ENCODE data around the gene TENM4. TPM values are rescaled to one million over a fixed set of nuclear protein-coding genes. Genes with fewer than 3 reads are reported as not detected.

The TENM4 gene
- total and polyA plus RNA-seq, 10 of the 15 experiments (the other 5 are each of a cell fraction or from before 2014, with no cell fraction given): 0.03 to 0.12 (median 0.06) TPM; not detected in 7

DNA sequence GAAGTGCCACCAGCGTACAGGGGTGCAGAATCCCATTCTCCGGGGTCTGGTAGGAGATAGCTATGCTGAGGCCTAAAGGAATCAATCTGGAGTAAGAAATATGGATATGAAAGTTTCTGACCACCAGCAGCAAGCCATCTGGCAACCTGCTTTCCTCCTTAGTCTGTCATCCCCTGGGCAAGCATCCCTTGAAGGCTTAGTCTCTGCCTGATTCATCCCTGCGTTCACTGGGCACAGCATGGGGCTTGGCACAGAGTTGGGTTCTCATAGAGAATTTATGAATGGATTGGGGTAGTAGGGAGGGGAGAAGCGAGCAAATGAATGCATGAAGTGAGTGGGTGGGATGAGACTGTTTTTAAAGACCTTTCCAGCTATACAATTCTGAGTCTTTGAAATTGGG lies 780.4 kb downstream of the TENM4 start:
- BruUV-seq (replicated peaks): no TSS peak
- 19% methylated on average over 4 of the region's 4 CpGs for WGBS (ENCODE audit: insufficient coverage, insufficient replicate concordance, low lambda C conversion rate, missing lambda C conversion rate)
- no peak for DNase-seq (ENCODE audit: low read depth, low spot score)
- ChIA-PET CTCF (interaction anchor here (1.7 kb wide), 1 partner anchor 13 kb away, joined by 4 read pairs; no protein-coding TSS in a partner anchor), SMC1A (ENCODE audit: uncharacterized antibody, unreplicated experiment) (no interaction called here), POLR2A (no interaction called here), RAD21 (ENCODE audit: unreplicated experiment) (no interaction called here)
- no peak overlapping the region for H3K4me2 ChIP-seq (ENCODE audit: control insufficient read depth, insufficient read depth)
- intact Hi-C loops (cut with micrococcal nuclease; ENCODE audit: unreplicated experiment): no loop called here
- H2AFZ ChIP-seq (ENCODE audit: control insufficient read depth, low read depth, low read length): no peak overlapping the region
- ATAC-seq: no peak
- no peak for FAIRE-seq
- in situ Hi-C loops (cut with MboI): no loop called here
- H3K27me3 ChIP-seq (replicated peaks in 1 of 2; ENCODE audit: control insufficient read depth in 2 of 2, insufficient read depth in 2 of 2, low read length in 1 of 2): peaks cover 0 to 6% of the 10 kb centered on the region in 2 experiments
- H4K20me1 ChIP-seq (ENCODE audit: control insufficient read depth, insufficient read depth): no peaks in the 10 kb centered on the region
- TF ChIP-seq, protein P1, sequence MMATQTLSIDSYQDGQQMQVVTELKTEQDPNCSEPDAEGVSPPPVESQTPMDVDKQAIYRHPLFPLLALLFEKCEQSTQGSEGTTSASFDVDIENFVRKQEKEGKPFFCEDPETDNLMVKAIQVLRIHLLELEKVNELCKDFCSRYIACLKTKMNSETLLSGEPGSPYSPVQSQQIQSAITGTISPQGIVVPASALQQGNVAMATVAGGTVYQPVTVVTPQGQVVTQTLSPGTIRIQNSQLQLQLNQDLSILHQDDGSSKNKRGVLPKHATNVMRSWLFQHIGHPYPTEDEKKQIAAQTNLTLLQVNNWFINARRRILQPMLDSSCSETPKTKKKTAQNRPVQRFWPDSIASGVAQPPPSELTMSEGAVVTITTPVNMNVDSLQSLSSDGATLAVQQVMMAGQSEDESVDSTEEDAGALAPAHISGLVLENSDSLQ (IDR thresholded peaks at IDR 0.05): no peak
- TF ChIP-seq WRNIP1 (IDR thresholded peaks at IDR 0.05; ENCODE audit: borderline replicate concordance, low read depth, low read length) (no peak), NR2C2 (IDR thresholded peaks at IDR 0.05; ENCODE audit: borderline replicate concordance, control insufficient read depth, insufficient read length, low read depth) (no peak), POU2F2 (IDR thresholded peaks at IDR 0.05; ENCODE audit: borderline replicate concordance, low read depth, low read length) (no peak), TCF12 (IDR thresholded peaks at IDR 0.05; ENCODE audit: low read depth, low read length) (no peak), ESRRA (IDR thresholded peaks at IDR 0.05; ENCODE audit: low read length) (no peak), NR2C1 (IDR thresholded peaks at IDR 0.05) (no peak), SREBF2 (IDR thresholded peaks at IDR 0.05; ENCODE audit: low read length) (no peak), PAX8 (IDR thresholded peaks at IDR 0.05) (no peak), SMAD1 (IDR thresholded peaks at IDR 0.05; ENCODE audit: low read depth, partially characterized antibody) (no peak), PRDM15 (CRISPR knock-in tag; IDR thresholded peaks at IDR 0.05) (no peak), ZNF274 (IDR thresholded peaks at IDR 0.05; ENCODE audit: insufficient read depth, insufficient read length) (no peak), FOXM1 (IDR thresholded peaks at IDR 0.05; ENCODE audit: low read depth, low read length) (no peak), ZZZ3 (IDR thresholded peaks at IDR 0.05; ENCODE audit: control insufficient read depth, insufficient read length, low read depth) (no peak), ATF3 (IDR thresholded peaks at IDR 0.05; ENCODE audit: borderline replicate concordance, extremely low read depth, low read depth, low read length) (no peak), BACH1 (IDR thresholded peaks at IDR 0.05; ENCODE audit: borderline replicate concordance) (no peak)
- TF ChIP-seq, protein P2, sequence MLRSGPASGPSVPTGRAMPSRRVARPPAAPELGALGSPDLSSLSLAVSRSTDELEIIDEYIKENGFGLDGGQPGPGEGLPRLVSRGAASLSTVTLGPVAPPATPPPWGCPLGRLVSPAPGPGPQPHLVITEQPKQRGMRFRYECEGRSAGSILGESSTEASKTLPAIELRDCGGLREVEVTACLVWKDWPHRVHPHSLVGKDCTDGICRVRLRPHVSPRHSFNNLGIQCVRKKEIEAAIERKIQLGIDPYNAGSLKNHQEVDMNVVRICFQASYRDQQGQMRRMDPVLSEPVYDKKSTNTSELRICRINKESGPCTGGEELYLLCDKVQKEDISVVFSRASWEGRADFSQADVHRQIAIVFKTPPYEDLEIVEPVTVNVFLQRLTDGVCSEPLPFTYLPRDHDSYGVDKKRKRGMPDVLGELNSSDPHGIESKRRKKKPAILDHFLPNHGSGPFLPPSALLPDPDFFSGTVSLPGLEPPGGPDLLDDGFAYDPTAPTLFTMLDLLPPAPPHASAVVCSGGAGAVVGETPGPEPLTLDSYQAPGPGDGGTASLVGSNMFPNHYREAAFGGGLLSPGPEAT (IDR thresholded peaks at IDR 0.05; ENCODE audit: low read depth): no peak
- no peak overlapping the region for H3K27ac ChIP-seq (ENCODE audit: control insufficient read depth, insufficient read depth)
- H3K9me3 ChIP-seq (replicated peaks; ENCODE audit: control insufficient read depth, insufficient read depth, low read length): no peaks in the 10 kb centered on the region
- no peaks in the 10 kb centered on the region for H3K36me3 ChIP-seq (ENCODE audit: control insufficient read depth in 2 of 2, insufficient read depth in 2 of 2, low read length in 1 of 2)
- H3K4me1 ChIP-seq (ENCODE audit: control insufficient read depth, insufficient read depth, low read length): no peaks in the 10 kb centered on the region
- no peak overlapping the region for H3K4me3 ChIP-seq
- H3K9ac ChIP-seq (ENCODE audit: control insufficient read depth, insufficient read depth, low read length): no peak overlapping the region
- H3K79me2 ChIP-seq (ENCODE audit: control insufficient read depth, insufficient read depth, low read length): no peaks in the 10 kb centered on the region
